ENCODE measurements around the gene LAMA3. TPM values are rescaled to one million over a fixed set of nuclear protein-coding genes. Genes with fewer than 3 reads are reported as not detected.

The LAMA3 gene
- total RNA-seq, 4 donors from 2014 or later, result 155 to 456 (median 173) TPM

DNA sequence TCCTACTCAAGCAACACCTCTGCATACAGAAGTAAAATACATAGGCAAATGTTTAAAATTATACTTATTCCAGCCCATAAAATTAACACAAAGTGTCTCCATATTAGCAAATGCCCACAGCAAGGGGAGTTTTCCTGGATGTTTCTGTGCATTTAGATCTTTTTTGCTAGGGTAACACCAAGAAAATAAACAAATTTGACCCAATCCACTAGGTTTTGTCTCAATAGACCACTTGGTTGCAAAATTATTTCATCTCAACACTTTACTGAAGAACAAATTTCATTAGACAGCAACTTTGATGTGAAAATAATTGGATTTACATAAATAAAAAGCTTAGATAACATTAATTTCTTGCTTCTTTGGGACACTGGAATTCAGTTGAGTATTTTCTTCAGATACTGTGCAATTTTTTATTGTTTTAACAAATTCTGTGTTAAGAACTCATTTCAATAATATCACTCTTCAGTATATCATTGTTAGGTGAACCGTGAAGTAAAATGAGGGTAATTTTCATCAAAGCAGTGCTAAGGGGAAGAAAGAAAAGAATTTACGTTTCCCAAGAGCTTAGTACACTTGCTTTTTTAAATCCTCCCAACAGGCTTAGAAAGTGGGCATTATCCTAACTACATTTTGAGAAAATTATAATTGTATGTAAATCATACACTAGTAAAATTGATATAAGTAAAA is 191.8 kb downstream of the LAMA3 start:
- intact Hi-C loops (cut with DNase I; ENCODE audit: low total_unique reads), result no loop called here
- no peak for DNase-seq (ENCODE audit: low spot score in 2 of 2)
- TF ChIP-seq, protein P1, sequence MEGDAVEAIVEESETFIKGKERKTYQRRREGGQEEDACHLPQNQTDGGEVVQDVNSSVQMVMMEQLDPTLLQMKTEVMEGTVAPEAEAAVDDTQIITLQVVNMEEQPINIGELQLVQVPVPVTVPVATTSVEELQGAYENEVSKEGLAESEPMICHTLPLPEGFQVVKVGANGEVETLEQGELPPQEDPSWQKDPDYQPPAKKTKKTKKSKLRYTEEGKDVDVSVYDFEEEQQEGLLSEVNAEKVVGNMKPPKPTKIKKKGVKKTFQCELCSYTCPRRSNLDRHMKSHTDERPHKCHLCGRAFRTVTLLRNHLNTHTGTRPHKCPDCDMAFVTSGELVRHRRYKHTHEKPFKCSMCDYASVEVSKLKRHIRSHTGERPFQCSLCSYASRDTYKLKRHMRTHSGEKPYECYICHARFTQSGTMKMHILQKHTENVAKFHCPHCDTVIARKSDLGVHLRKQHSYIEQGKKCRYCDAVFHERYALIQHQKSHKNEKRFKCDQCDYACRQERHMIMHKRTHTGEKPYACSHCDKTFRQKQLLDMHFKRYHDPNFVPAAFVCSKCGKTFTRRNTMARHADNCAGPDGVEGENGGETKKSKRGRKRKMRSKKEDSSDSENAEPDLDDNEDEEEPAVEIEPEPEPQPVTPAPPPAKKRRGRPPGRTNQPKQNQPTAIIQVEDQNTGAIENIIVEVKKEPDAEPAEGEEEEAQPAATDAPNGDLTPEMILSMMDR (IDR thresholded peaks at IDR 0.05), result no peak
- no peak for TF ChIP-seq POLR2A (IDR thresholded peaks at IDR 0.05)
- H3K4me3 ChIP-seq (ENCODE audit: low read depth, poor library complexity, severe bottlenecking), result no peak overlapping the region
- 93 to 96% methylated on average over 2 of the region's 2 CpGs for WGBS, 2 donors

DNA sequence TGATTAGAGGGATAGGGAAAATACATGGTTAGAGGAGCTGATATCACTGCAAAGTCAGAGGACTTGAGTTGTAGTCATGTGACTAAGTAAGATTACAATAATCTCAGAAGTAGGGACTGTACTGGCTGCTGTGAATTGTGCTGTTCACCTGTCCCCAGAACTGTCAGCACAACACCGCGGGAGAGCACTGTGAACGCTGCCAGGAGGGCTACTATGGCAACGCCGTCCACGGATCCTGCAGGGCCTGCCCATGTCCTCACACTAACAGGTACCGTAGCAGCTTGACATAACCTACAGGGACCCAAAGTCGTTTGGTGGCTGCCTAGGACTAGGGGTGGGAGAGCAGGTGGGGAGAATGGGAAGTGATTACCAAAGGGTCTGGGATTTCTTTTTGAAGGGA is 192.5 kb downstream of the LAMA3 start:
- TF ChIP-seq, protein P1 (IDR thresholded peaks at IDR 0.05), result no peak
- TF ChIP-seq POLR2A (IDR thresholded peaks at IDR 0.05), result no peak
- intact Hi-C loops (cut with DNase I; ENCODE audit: low total_unique reads), result no loop called here
- no peak for DNase-seq (ENCODE audit: low spot score in 2 of 2)
- 53 to 60% methylated on average over 8 of the region's 8 CpGs for WGBS, 2 donors
- no peak overlapping the region for H3K4me3 ChIP-seq (ENCODE audit: low read depth, poor library complexity, severe bottlenecking)

DNA sequence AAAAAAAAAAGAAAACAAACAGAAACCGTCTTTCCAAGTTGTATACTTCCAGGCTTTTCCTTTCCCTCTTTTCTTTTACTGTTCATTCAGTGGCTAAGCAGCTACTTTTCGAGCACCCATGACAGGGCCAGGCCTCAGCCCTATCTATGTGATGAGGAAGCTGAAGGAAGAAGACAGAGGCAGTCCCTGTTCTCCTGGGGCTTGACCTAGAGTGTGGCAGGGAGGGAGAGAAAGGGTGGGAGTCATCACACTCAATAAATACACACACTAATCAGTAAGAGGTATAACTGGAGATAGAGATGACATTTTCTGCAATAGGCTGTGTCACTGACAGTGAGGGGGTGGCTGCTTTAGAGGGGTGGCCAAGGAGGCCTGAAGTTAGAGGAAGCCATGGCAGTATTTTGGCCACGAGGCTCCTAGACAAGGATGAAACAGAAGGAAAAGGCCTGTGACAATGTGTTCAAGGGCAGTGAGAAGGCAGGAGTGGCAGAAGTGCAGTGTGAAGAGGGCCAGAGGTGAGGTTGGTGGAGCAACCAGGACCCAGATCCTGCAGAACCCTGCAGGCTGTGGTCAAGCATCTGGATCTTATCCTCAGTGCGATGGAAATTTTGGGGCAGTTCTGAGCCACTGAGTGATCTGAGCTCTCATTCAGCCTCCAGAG is 193.5 kb downstream of the LAMA3 start:
- no peak overlapping the region for H3K4me3 ChIP-seq (ENCODE audit: low read depth, poor library complexity, severe bottlenecking)
- TF ChIP-seq POLR2A (IDR thresholded peaks at IDR 0.05), result no peak
- TF ChIP-seq, protein P1 (IDR thresholded peaks at IDR 0.05), result no peak
- no peak for DNase-seq (ENCODE audit: low spot score in 2 of 2)
- intact Hi-C loops (cut with DNase I; ENCODE audit: low total_unique reads), result no loop called here
- WGBS, 2 donors, result 82% methylated on average over 4 of the region's 4 CpGs

DNA sequence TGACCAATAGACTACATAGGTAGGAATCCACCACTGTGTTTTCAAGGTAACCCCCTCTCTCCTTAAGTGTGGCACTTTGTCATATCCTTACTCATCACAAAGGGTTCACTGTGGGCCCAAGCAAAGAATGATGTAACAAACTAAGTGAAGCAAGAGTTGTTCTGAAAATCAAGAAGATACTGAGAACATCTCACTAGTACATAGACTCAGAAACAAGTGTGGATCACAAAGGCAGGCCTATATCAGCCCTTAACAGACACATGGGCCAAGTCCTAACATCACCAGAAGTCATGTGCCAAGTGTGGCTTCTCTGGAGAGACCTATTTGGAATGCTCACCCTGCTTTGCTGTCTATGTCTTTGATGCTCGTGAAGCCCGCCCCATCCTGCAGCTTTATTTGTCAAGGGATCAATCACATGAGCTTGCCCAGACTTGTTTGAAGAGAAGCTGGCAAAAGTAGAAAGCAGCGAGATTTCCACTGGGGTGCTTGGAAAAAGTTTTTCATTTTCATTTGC is 194.1 kb downstream of the LAMA3 start:
- H3K4me3 ChIP-seq (ENCODE audit: low read depth, poor library complexity, severe bottlenecking), result no peak overlapping the region
- no peak for TF ChIP-seq POLR2A (IDR thresholded peaks at IDR 0.05)
- TF ChIP-seq, protein P1 (IDR thresholded peaks at IDR 0.05), result no peak
- peak in 1 of 2 donors; percentile 80 for DNase-seq (ENCODE audit: low spot score in 2 of 2)
- WGBS, 2 donors, result 26 to 46% methylated on average over 3 of the region's 3 CpGs
- intact Hi-C loops (cut with DNase I; ENCODE audit: low total_unique reads), result no loop called here

DNA sequence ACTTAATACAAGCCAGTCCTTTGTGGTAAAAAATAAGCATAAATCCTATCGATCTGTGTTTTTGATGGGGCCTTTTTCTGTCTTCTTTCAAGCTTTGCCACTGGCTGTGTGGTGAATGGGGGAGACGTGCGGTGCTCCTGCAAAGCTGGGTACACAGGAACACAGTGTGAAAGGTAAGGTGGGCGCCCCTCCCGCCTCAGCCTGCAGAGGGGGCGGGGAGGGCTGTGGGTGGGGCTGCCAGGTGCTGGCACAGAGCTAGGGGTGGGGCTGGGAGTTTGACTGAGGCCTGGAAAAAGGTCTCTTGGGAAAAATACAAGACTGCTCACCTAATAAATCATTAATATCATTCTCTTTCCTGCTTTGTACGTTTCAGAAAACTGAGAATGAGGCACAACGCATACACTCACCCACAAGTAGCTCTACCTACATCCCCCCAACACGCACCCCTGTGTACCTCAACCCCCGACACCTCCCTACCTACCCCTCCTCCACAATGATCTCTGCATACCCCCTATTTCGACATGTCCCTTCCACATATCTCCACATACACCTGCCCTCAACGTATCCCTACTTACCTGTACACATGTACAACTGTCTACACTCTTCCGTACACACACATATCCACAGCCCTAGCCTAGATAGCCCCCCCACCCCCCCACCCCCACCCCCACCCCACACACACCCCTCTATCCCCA is 195.6 kb downstream of the LAMA3 start:
- no peak overlapping the region for H3K4me3 ChIP-seq (ENCODE audit: low read depth, poor library complexity, severe bottlenecking)
- intact Hi-C loops (cut with DNase I; ENCODE audit: low total_unique reads), result no loop called here
- WGBS, 2 donors, result 46 to 50% methylated on average over 13 of the region's 13 CpGs
- DNase-seq (ENCODE audit: low spot score in 2 of 2), result peak in 1 of 2 donors; percentile 56
- TF ChIP-seq POLR2A (IDR thresholded peaks at IDR 0.05), result no peak
- TF ChIP-seq, protein P1 (IDR thresholded peaks at IDR 0.05), result no peak
